M059J (cell line): Measurements from ENCODE around the gene WDFY2. TPM values are rescaled to one million over a fixed set of nuclear protein-coding genes. Genes with fewer than 3 reads are reported as not detected.

Experiments
- DNase-seq: peaks from one replicate; pipeline ENCODE4 v3.0.0-alpha.2; 2012; ENCODE audit warnings: low read depth
- total RNA-seq: library from RNA; depleted of rRNA; stranded (reverse); fragments of >200 nt; shearing (Covaris generic); gene quantifications from 2 replicates; pipeline ENCODE4 v1.2.3, GENCODE V29; 2014

The WDFY2 gene
- total RNA-seq, 1 experiment from 2014 or later = 3.1 TPM

- no peak for DNase-seq
These were observed 123.2 kb downstream of the WDFY2 start for GRCh38 chr13:51707461-51707860.

- DNase-seq = no peak
These were observed 129.5 kb downstream of the WDFY2 start for GRCh38 chr13:51713807-51714206.

GRCh38 chr13:51714663-51715168, 130.5 kb downstream of the WDFY2 start:
- DNase-seq = peak; percentile 69

- DNase-seq = no peak
These were observed 131.4 kb downstream of the WDFY2 start for GRCh38 chr13:51715613-51716012.

GRCh38 chr13:51717786-51718398, 133.6 kb downstream of the WDFY2 start:
- DNase-seq = peak; percentile 14

- DNase-seq = no peak
These were observed 135.1 kb downstream of the WDFY2 start for GRCh38 chr13:51719394-51719793.

GRCh38 chr13:51721496-51721895, 137.2 kb downstream of the WDFY2 start:
- no peak for DNase-seq

- no peak for DNase-seq
These were observed 139.3 kb downstream of the WDFY2 start for GRCh38 chr13:51723529-51723928.

- DNase-seq = no peak
These were observed 140.5 kb downstream of the WDFY2 start for GRCh38 chr13:51724721-51725120.

- DNase-seq = peak; percentile 30
These were observed 142.4 kb downstream of the WDFY2 start for GRCh38 chr13:51726446-51727193.

GRCh38 chr13:51727634-51728274, 143.5 kb downstream of the WDFY2 start:
- no peak for DNase-seq

- peak; percentile 17 for DNase-seq
These were observed 144.0 kb downstream of the WDFY2 start for GRCh38 chr13:51728275-51728673.

- peak; percentile 85 for DNase-seq
These were observed 144.7 kb downstream of the WDFY2 start for GRCh38 chr13:51728972-51729371.

GRCh38 chr13:51729866-51730553, 145.7 kb downstream of the WDFY2 start:
- peak; percentile 96 for DNase-seq

- DNase-seq = no peak
These were observed 146.7 kb downstream of the WDFY2 start for GRCh38 chr13:51730927-51731326.

- peak; percentile 39 for DNase-seq
These were observed 147.5 kb downstream of the WDFY2 start for GRCh38 chr13:51731759-51732158.

GRCh38 chr13:51733374-51734298, 149.4 kb downstream of the WDFY2 start:
- peak; percentile 49 for DNase-seq

- peak; percentile 65 for DNase-seq
These were observed 150.5 kb downstream of the WDFY2 start for GRCh38 chr13:51734786-51735185.

- no peak for DNase-seq
These were observed 153.3 kb downstream of the WDFY2 start for GRCh38 chr13:51737609-51738008.

GRCh38 chr13:51738226-51738905, 154.1 kb downstream of the WDFY2 start:
- DNase-seq = no peak
